ENCODE measurements around the gene ARHGEF4.

ARHGEF4 gene

DNA sequence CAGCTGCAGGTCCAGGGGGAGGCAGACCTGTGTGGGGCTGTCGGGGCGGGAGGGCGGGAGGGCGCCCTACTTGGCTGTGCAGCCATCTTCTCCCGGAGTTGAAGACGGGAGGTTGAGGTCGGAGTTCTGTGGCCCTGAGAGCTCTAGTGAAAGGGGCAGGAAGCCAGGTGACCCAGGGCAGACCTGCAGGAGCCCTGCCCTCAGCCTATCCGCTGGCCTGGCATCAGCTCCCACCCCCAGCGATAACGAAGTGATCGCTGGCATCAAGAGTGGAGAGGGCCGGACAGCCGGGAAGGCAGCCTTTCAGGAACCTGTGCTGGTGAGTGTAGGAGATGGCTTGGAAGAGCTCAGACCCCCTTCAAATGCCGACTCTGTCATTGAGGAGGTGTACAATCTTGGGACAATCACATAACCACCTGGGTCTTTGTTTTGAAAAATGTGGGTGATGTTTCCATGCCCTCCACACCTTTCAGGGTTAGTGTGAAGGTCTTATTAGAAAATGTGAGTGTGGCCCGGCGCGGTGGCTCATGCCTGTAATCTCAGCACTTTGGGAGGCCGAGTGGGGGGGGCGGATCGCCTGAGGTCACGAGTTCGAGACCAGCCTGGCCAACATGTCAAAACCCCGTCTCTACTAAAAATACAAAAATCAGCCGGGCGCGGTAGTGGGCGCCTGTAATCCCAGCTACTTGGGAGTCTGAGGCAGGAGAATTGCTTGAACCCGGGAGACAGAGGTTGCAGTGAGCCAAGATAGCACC lies 1.3 kb downstream of the ARHGEF4 start:
- Histone ChIP-seq H3K9me3 (ENCODE audit: insufficient read depth, low read depth, low read length) (no peaks in the 10 kb centered on the region), H3K27ac (ENCODE audit: low read length) (no peak overlapping the region), H3K4me3 (ENCODE audit: low read length) (peak overlapping the region; percentile 70; the same call in 1 of the 2 replicates), H3K36me3 (ENCODE audit: insufficient read depth, low read depth, low read length) (no peaks in the 10 kb centered on the region), H3K4me1 (ENCODE audit: insufficient read depth, low read length) (no peaks in the 10 kb centered on the region; the same call in 1 of the 2 replicates), H3K27me3 (ENCODE audit: insufficient read depth, low read length) (peaks cover 53% of the 10 kb centered on the region), H3K9ac (ENCODE audit: low read depth, low read length) (no peak overlapping the region)

DNA sequence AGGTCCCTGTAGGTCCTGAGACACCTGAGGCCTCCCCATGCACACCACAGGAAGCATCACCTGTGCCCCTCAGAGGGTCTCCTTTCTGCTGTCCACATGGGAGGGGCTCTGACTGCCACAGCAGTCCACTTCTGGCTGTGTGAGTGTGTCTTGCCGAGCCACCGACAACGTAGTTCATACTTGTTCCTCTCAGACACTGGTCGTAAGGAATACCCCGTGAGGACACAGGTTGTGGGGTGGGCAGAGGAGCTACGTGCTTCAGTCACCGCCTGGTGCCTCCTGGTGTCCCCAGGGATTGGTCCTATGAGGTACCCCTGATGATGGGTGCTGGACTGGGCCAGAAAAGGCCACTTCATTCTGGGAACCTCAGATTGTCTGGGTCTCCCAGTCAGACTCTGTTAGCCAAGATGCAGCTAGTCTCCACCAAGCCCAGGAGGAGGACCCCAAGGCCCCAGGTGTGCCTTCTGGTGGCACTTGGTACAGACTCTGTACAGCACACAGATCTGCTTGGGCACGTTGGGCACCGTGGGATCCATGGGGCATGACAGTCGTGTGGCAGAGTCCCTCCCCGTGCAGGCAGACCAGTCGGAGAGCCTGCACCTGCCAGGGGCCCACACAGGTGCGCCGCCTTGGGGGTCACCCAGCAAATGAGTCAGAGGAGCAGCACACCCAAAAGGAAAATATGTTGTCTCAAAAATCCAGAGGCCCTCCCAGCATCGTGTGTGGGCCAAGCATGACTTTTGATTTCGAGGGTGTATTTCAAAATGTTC lies 2.5 kb downstream of the ARHGEF4 start:
- Histone ChIP-seq H3K9ac (ENCODE audit: low read depth, low read length) (no peak overlapping the region), H3K4me1 (ENCODE audit: insufficient read depth, low read length) (peaks cover 2% of the 10 kb centered on the region), H3K9me3 (ENCODE audit: insufficient read depth, low read depth, low read length) (no peaks in the 10 kb centered on the region), H3K36me3 (ENCODE audit: insufficient read depth, low read depth, low read length) (no peaks in the 10 kb centered on the region), H3K4me3 (ENCODE audit: low read length) (no peak overlapping the region), H3K27me3 (ENCODE audit: insufficient read depth, low read length) (peaks cover 53% of the 10 kb centered on the region), H3K27ac (ENCODE audit: low read length) (no peak overlapping the region)

DNA sequence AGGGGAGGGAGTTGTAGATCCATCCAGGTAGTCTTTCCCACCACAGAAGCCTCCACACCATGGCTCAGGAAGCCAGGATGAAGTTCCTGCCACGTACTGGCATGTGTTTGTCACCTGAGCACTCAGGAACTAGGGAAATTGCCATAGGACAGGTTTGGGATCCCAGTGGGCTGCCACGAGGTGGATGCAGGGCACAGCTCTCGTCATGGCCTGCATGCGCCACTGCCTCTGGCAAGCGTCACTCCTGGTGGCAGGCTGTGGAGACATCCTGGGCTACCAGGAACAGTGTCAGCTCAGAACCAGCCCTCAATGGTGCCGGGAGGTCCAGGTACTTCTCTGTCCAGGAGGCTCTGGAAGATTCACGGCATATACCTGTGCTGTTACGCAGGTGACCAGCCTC lies 3.8 kb downstream of the ARHGEF4 start:
- Histone ChIP-seq H3K27me3 (ENCODE audit: insufficient read depth, low read length) (peaks cover 49% of the 10 kb centered on the region), H3K9me3 (ENCODE audit: insufficient read depth, low read depth, low read length) (no peaks in the 10 kb centered on the region), H3K4me3 (ENCODE audit: low read length) (no peak overlapping the region), H3K9ac (ENCODE audit: low read depth, low read length) (no peak overlapping the region), H3K36me3 (ENCODE audit: insufficient read depth, low read depth, low read length) (no peaks in the 10 kb centered on the region), H3K27ac (ENCODE audit: low read length) (no peak overlapping the region), H3K4me1 (ENCODE audit: insufficient read depth, low read length) (peaks cover 6% of the 10 kb centered on the region; the same call in 1 of the 2 replicates)

DNA sequence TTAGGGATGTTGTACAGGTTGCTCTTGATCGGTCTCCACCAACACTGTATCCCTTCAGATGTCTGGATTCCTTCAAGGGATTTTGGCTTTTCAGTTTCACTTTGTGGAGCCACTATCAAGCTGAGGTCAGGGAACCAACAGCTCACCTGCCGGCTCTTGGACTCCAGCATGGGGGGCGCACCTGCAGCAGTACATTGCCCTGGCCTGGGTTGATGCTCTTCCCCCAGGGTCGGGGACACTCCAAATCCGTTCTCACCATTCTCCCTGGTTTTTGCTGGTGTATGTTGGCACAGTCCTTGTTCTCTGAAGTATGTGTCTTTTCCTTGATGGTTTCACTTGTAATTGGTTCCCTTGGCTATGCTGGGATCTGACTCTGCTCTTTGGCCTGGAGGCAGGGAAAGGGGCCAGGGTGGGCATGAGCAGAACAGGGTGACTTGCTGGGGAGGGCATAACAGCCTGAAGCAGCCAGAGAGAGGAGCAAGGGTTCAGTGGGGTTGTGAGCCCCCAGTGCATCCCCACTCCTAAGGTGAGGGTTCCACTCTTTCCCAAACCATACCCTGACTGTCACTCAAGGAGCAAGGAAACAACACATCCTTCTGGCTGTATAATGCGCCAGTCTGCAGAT lies 5.1 kb downstream of the ARHGEF4 start:
- H3K4me1 ChIP-seq (ENCODE audit: insufficient read depth, low read length) = peaks cover 6% of the 10 kb centered on the region; the same call in 1 of the 2 replicates
- no peaks in the 10 kb centered on the region for H3K36me3 ChIP-seq (ENCODE audit: insufficient read depth, low read depth, low read length)

DNA sequence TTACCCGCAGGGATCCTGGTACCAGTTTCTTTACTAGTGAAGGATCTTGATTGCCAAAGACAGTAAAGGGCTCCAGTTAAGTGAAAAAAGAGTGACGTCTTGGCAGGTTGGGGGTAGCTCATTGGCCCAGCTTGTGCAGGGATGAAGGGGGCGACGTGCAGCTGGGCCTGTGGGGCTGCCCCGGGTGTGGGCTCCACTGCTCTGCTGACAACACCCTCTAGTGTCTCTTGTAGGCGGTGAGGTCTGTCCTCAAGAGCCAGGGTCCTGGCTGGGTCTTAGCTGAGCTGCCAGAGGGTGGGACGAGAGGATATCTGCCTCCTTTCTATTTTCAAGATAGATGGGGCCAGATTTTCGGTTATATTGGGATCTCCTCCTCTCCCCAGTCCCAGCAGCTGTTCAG lies 6.1 kb downstream of the ARHGEF4 start:
- Histone ChIP-seq H3K27ac (ENCODE audit: low read length) (no peak overlapping the region), H3K4me1 (ENCODE audit: insufficient read depth, low read length) (peaks cover 6% of the 10 kb centered on the region; the same call in 1 of the 2 replicates), H3K9me3 (ENCODE audit: insufficient read depth, low read depth, low read length) (no peaks in the 10 kb centered on the region), H3K9ac (ENCODE audit: low read depth, low read length) (no peak overlapping the region), H3K27me3 (ENCODE audit: insufficient read depth, low read length) (peaks cover 28% of the 10 kb centered on the region), H3K36me3 (ENCODE audit: insufficient read depth, low read depth, low read length) (no peaks in the 10 kb centered on the region), H3K4me3 (ENCODE audit: low read length) (no peak overlapping the region)

More for the DNA sequence above, 5.1 kb downstream of the ARHGEF4 start:
- H3K27me3 ChIP-seq (ENCODE audit: insufficient read depth, low read length) = peaks cover 37% of the 10 kb centered on the region
- no peak overlapping the region for H3K27ac ChIP-seq (ENCODE audit: low read length)
- H3K4me3 ChIP-seq (ENCODE audit: low read length) = no peak overlapping the region
- no peak overlapping the region for H3K9ac ChIP-seq (ENCODE audit: low read depth, low read length)
- H3K9me3 ChIP-seq (ENCODE audit: insufficient read depth, low read depth, low read length) = no peaks in the 10 kb centered on the region

DNA sequence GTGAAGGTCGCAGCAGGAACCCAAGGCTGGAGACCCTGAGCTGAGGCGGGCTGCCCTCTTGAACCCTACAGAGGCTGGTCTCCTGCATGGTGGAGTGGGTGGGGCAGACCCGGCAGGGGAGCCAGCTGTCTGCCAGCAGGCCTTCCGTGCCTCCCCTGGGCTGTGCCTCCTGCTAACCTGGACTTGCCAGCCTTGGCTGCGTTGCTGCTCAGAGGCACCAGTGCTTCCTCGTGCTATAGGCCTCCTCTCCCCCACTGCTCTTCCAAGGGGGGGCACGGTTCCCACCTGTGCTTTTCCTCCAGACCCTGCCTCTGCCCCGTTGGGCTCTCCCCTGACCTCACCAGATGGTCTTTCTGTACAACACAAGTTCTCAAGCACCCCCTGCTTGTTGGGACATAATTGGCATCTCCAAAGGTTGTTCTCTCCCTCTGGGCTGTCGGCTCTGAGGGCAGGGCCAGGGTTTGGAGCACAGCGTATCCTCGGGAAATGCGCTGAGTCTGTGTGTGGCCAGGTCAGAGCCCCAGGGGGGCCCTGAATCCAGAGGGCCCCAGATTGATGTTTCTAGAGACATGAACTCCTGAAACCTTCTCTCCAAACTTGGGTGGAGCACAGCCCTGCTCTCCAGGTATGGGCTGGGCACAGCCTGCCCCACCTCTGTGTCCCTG lies 6.7 kb downstream of the ARHGEF4 start:
- Histone ChIP-seq H3K9me3 (ENCODE audit: insufficient read depth, low read depth, low read length) (no peaks in the 10 kb centered on the region), H3K4me1 (ENCODE audit: insufficient read depth, low read length) (peaks cover 6% of the 10 kb centered on the region; the same call in 1 of the 2 replicates), H3K4me3 (ENCODE audit: low read length) (no peak overlapping the region), H3K27ac (ENCODE audit: low read length) (no peak overlapping the region), H3K36me3 (ENCODE audit: insufficient read depth, low read depth, low read length) (no peaks in the 10 kb centered on the region), H3K9ac (ENCODE audit: low read depth, low read length) (no peak overlapping the region), H3K27me3 (ENCODE audit: insufficient read depth, low read length) (peaks cover 21% of the 10 kb centered on the region)

DNA sequence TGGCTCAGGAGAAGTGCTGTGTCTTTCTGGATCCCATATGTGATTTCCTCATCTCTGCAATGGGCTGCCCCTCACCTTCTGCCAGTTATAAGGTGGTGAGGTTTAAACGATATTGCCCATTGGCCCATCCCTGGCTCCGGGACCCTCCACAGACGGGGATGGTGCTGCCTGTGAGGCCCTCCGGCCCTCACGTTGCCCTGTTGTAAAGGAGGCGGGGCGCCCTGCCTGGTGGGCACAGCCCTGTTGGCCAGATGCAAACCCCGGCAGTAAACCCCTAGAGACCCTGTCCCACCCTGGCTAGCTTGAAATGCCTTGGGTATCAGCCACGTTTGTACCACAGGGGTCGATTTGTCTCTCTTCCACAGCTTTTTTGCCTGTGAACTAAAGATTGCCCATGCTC lies 7.4 kb downstream of the ARHGEF4 start:
- H3K27ac ChIP-seq (ENCODE audit: low read length) = no peak overlapping the region
- peaks cover 6% of the 10 kb centered on the region; the same call in 1 of the 2 replicates for H3K4me1 ChIP-seq (ENCODE audit: insufficient read depth, low read length)
- no peak overlapping the region for H3K4me3 ChIP-seq (ENCODE audit: low read length)
- H3K9me3 ChIP-seq (ENCODE audit: insufficient read depth, low read depth, low read length) = no peaks in the 10 kb centered on the region
- no peak overlapping the region for H3K9ac ChIP-seq (ENCODE audit: low read depth, low read length)
- H3K36me3 ChIP-seq (ENCODE audit: insufficient read depth, low read depth, low read length) = no peaks in the 10 kb centered on the region
- H3K27me3 ChIP-seq (ENCODE audit: insufficient read depth, low read length) = peaks cover 14% of the 10 kb centered on the region; the same call in 1 of the 2 replicates

DNA sequence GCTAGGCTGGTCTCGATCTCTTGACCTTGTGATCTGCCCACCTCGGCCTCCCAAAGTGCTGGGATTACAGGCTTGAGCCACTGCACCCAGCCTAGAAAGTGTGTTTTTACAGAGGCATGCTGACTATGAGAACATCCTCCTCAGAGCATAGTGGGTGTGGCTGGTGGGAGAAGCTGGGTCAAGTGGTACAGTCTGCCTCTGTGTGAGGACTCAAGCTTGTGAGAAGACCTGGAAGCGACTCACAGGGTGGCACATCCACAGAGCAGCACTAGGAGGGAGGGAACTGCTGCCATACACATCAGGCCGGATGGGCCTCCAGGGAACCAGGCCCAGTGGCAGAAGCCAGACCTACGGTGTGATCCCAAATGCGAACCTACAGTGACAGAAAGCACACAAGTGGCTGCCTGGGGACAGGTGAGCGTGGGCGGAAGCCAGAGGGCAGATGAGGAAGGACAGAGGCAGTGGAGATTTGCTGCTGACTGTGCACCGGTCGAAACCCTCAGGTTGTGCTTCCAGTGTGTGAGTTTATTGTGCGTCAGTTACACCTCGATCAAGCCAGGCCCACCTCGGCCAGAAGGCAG lies 8.9 kb downstream of the ARHGEF4 start:
- no peak overlapping the region for H3K9ac ChIP-seq (ENCODE audit: low read depth, low read length)
- no peaks in the 10 kb centered on the region for H3K9me3 ChIP-seq (ENCODE audit: insufficient read depth, low read depth, low read length)
- H3K27ac ChIP-seq (ENCODE audit: low read length) = no peak overlapping the region
- H3K4me1 ChIP-seq (ENCODE audit: insufficient read depth, low read length) = peaks cover 6% of the 10 kb centered on the region; the same call in 1 of the 2 replicates
- no peaks in the 10 kb centered on the region for H3K36me3 ChIP-seq (ENCODE audit: insufficient read depth, low read depth, low read length)
- 0 out of 2 replicates have a peak, but pooled peaks cover 1% of the 10 kb centered on the region for H3K27me3 ChIP-seq (ENCODE audit: insufficient read depth, low read length)
- H3K4me3 ChIP-seq (ENCODE audit: low read length) = no peak overlapping the region

DNA sequence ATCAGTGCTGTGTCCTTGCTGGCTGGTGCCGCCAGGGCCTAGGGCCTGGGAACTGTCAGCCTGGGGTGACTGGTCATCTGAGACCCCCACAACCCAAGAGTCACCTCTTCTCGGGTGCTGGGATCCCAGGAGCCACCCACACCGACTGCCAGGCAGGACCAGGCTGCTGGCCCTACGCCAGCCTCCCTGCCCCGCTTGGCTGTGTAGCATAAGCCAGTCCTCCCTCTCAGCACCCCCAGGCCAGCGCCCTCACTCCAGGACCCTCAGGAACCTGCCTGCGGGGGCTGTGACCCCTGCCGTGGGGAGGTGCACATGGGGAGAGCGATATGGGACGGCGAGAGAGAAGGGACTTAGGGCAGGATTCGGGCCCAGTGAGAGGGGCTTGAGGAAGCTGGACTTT lies 9.5 kb downstream of the ARHGEF4 start:
- H3K36me3 ChIP-seq (ENCODE audit: insufficient read depth, low read depth, low read length) = no peaks in the 10 kb centered on the region
- H3K4me3 ChIP-seq (ENCODE audit: low read length) = no peak overlapping the region
- H3K27me3 ChIP-seq (ENCODE audit: insufficient read depth, low read length) = no peaks in the 10 kb centered on the region
- H3K27ac ChIP-seq (ENCODE audit: low read length) = no peak overlapping the region
- no peaks in the 10 kb centered on the region for H3K9me3 ChIP-seq (ENCODE audit: insufficient read depth, low read depth, low read length)
- H3K9ac ChIP-seq (ENCODE audit: low read depth, low read length) = no peak overlapping the region
- peaks cover 6% of the 10 kb centered on the region; the same call in 1 of the 2 replicates for H3K4me1 ChIP-seq (ENCODE audit: insufficient read depth, low read length)

DNA sequence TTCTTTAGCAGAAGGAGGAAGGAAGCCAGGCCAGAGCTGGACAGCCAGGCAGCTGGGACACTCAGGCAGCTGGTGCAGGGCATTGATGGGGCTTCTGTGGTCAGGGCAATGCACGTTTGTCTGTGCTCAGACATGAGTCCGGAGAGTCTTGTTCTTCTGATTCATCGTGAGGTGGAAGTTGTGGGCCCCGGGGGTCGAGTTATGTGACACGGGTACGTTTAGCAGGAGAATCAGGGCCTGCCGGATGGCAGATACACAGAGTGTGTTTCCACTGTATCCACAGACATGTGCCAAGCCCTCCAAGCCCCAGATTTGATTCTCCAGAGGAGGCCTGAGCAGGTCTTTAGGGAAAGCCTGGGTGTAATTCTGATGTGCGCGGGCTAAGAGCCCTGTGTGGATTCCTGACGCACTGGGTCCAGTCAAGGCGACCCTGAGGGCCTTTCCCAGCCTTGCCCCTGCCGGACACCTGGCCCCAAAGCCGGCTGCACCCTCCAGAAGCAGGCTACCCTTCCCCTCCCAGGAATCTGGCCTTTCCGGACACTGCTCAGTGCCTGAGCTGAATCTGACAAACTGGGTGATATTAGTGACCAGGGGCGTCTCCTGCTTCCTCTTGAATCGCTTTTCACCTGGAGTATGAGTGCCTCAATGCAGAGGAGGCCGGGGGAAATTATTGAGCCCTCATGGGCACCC lies 10.1 kb downstream of the ARHGEF4 start:
- H3K27me3 ChIP-seq (ENCODE audit: insufficient read depth, low read length) = no peaks in the 10 kb centered on the region
- H3K9me3 ChIP-seq (ENCODE audit: insufficient read depth, low read depth, low read length) = no peaks in the 10 kb centered on the region
- no peak overlapping the region for H3K4me3 ChIP-seq (ENCODE audit: low read length)
- no peak overlapping the region for H3K27ac ChIP-seq (ENCODE audit: low read length)
- H3K4me1 ChIP-seq (ENCODE audit: insufficient read depth, low read length) = peaks cover 6% of the 10 kb centered on the region; the same call in 1 of the 2 replicates
- H3K36me3 ChIP-seq (ENCODE audit: insufficient read depth, low read depth, low read length) = no peaks in the 10 kb centered on the region
- no peak overlapping the region for H3K9ac ChIP-seq (ENCODE audit: low read depth, low read length)

Measured in iPS-20b (cell line).